Activated CD4-positive, alpha-beta T cell treated with anti-CD3 and anti-CD28 coated beads, Interleukin-2, Interleukin-6, amounts not matched to agents 100 ng/mL and 50 ng/mL, durations not matched to agents 16 hours and 8 hours (primary cell): ENCODE measurements around the gene RERE.

Experiments
- DNase-seq: peaks from one replicate; pipeline ENCODE4 v3.0.0-alpha.2; 2020

Gene RERE

GRCh38 chr1:8684590-8684989 lies 132.8 kb downstream of the RERE start:
- no peak for DNase-seq

- DNase-seq, result no peak
These were observed 134.9 kb downstream of the RERE start for GRCh38 chr1:8682573-8682972.

- no peak for DNase-seq
These were observed 135.5 kb downstream of the RERE start for GRCh38 chr1:8681911-8682310.

GRCh38 chr1:8680664-8681650 lies 136.5 kb downstream of the RERE start:
- no peak for DNase-seq

GRCh38 chr1:8679929-8680663 lies 137.3 kb downstream of the RERE start:
- no peak for DNase-seq

- DNase-seq, result peak; percentile 35
These were observed 138.0 kb downstream of the RERE start for GRCh38 chr1:8679395-8679800.

GRCh38 chr1:8678673-8679394 lies 138.6 kb downstream of the RERE start:
- no peak for DNase-seq

GRCh38 chr1:8677782-8678181 lies 139.7 kb downstream of the RERE start:
- no peak for DNase-seq

- DNase-seq, result no peak
These were observed 140.6 kb downstream of the RERE start for GRCh38 chr1:8676813-8677212.

GRCh38 chr1:8676072-8676471 lies 141.4 kb downstream of the RERE start:
- no peak for DNase-seq

GRCh38 chr1:8674912-8675311 lies 142.5 kb downstream of the RERE start:
- DNase-seq, result no peak

- no peak for DNase-seq
These were observed 143.0 kb downstream of the RERE start for GRCh38 chr1:8674481-8674880.

GRCh38 chr1:8671306-8671917 lies 146.0 kb downstream of the RERE start:
- DNase-seq, result peak; percentile 51

GRCh38 chr1:8670371-8670818 lies 147.0 kb downstream of the RERE start:
- DNase-seq, result no peak

- DNase-seq, result peak; percentile 64
These were observed 147.7 kb downstream of the RERE start for GRCh38 chr1:8669606-8670335.

- DNase-seq, result no peak
These were observed 149.4 kb downstream of the RERE start for GRCh38 chr1:8667869-8668594.

GRCh38 chr1:8666389-8667167 lies 150.9 kb downstream of the RERE start:
- peak; percentile 41 for DNase-seq

GRCh38 chr1:8665833-8666232 lies 151.6 kb downstream of the RERE start:
- peak; percentile 44 for DNase-seq

GRCh38 chr1:8664887-8665286 lies 152.6 kb downstream of the RERE start:
- DNase-seq, result no peak

GRCh38 chr1:8663915-8664329 lies 153.5 kb downstream of the RERE start:
- no peak for DNase-seq
